Activated CD8-positive, alpha-beta memory T cell treated with anti-CD3 and anti-CD28 coated beads, Interleukin-2, amount 50 U/mL, for 48 hours (primary cell): ENCODE data around the gene XXYLT1.

ENCODE experiments used
- DNase-seq: peaks from one replicate; pipeline ENCODE4 v3.0.0-alpha.2; 2020

Gene XXYLT1

DNA sequence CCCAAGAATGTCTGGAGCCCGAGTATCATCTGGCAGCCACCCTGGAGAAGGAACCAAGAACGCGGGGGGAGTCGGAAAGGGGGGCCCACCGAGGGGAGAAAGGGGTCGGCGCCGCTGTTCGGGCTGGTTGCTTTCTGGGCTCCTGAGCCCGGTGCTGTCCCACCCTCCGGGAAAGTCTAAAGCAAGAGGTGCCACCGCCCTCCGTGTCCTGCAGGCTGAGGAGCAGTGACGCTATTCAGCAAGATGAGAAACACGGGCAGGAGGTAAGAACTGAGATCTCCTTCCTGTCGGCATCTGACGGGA is 234.8 kb downstream of the XXYLT1 start:
- DNase-seq, result no peak

DNA sequence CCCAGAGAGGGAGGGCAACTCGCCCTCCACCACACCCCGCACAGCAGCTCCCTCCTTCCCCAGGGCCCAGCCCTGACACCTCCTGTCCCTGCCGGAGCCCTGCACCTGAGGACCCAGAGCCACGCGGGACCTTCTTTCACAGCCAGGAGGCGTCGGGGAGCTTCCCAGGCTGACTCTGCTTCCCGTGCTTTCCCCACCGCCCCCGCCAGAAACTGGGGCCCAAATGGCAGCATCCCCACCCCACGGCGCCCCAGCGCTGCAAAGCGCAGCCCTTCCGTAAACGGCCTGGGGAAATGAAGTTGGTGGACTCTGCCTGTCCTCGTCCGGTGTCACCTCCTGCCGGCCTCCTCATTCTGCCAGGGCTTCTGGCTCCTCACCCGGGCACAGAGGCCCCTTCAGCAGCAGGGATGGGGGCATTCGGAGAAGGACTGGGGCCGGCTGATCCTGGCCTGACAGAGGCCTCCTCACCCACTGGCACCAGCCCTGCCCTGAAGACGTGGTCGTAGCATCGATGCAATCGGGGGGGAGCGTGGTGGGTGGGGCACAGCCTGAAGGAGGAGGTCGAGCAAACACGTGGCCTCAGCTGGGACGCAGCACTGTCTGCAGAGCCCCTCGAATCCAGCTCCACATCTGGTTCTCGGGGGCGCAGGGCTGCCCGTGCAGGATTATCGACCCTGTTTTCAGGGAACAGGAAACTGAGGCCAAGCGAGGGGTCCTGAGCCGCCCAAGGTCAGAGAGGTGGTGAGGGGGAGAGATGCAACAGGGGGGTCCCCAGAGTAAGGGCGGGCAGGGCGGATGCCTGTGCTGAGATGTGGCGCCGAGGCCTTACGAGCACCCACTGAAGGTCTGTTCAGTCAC is 235.4 kb downstream of the XXYLT1 start:
- no peak for DNase-seq

DNA sequence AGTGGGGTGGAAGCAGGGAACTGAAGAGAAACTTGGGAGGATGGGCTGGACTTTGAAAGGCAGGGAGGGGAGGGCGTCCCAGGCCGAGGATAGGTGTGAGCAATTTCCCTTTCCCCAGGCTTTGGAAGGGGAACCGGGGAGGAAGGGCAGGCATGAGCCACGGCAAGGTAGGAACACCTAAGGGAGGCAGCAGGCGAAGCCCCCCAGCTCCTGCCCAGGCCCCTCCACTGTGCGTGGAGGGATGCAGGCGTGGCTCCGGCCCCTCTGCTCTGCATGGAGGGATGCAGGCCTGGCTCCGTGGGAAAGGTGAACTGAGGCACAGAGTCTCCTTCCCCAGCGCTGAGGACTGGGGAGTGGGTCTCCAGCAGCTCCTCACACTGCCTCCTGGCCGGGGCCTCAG is 236.4 kb downstream of the XXYLT1 start:
- DNase-seq, result no peak

GRCh38 chr3:195034101-195034500 is 236.9 kb downstream of the XXYLT1 start:
- no peak for DNase-seq

GRCh38 chr3:195033531-195034091 is 237.3 kb downstream of the XXYLT1 start:
- no peak for DNase-seq

GRCh38 chr3:195032955-195033354 is 238.0 kb downstream of the XXYLT1 start:
- DNase-seq, result no peak

DNA sequence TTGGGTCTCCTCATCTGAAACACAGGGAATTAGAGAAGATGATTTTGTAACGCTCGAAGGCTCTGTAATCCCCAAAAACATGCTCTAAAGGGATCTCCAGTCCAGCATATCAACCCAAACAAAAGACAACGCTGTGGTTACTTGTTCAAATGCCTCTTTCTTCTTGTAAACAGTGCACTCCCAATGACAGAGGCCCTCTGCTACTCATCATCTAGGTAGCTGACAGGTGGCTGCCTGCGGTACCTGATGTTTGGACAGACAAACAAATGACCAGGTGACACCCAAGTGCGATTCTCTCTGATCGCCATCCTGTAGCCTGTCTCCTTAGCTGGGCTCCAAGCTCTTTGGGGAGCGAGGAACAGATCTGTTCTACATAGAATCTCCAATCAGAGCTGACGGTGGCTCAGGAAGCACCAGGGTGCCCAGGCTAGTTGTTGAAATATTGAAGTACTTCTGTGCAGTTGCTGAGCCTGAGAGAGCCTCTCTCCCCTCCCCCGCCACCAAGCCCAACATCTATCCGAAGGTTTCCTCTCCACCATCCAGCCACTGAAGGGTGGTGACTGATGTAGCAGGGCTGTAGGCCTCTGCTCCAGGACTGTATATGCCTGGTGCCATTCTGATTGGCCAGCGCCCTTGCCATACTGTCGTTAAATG is 238.7 kb downstream of the XXYLT1 start:
- DNase-seq, result no peak

DNA sequence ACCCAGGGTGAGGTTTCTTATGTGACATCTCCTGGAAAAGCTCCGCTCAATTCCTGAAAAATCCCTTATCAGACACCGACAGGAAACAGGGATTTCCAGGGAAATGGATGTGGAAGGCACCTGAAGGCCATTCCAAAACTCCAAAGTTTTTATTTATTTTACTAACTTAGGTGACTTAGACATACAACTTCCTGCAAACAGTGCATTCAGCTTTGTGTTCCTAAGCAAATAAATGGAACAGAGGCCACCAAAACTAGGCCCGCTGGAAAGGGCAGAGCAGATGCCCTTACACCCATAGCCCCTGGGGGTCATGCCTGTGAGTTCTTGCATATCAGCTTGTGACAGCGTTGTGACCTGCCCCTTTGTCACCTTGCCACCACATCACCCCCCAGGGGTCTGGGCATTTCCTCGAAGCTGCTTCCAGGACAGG is 239.4 kb downstream of the XXYLT1 start:
- no peak for DNase-seq

DNA sequence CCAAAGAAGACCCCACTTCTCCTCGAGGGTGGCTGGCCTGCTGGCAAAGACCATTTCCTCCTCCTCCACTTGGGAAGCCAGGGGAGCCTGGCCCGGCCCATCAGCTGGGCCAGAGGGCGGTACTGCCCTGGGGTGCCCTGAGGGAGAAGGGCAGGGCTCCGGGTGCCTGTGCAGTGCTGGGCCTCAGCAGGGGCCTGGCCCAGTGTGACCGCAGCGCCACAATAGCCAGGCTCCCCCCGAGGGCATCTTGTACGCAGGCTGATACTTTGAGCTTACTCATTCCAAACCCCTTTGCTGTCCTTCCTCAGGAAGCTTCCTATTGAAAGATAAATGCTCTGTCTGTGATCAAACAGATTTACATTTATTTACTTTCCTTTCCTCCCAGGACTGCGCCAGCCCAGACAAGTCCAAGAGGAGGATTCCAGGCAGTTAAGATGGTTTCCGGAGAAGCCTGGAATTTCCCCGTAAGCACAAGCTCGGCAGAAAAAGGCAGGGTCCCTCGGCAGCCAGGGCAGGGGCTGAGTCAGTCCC is 240.1 kb downstream of the XXYLT1 start:
- DNase-seq, result no peak

- no peak for DNase-seq
These were observed 241.9 kb downstream of the XXYLT1 start for GRCh38 chr3:195028877-195029606.

- no peak for DNase-seq
These were observed 245.1 kb downstream of the XXYLT1 start for GRCh38 chr3:195025884-195026200.

- no peak for DNase-seq
These were observed 245.7 kb downstream of the XXYLT1 start for GRCh38 chr3:195025056-195025883.

DNA sequence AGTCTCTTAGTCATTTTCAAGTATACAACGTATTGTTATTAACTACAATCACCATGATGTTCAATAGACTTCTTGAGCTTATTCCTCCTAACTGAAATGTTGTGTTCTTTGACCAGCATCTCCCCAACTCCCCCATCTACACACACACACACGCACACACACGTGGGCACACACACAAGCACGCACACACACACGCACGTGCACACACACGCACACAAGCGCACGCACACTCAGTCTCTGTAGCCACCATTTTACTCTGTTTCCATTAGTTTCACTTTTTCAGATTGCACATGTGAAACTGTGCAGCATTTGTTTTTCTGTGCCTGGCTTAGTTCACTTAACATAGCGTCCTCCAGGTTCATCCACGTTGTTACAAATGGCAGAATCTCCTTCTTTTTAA is 247.0 kb downstream of the XXYLT1 start:
- DNase-seq, result no peak

DNA sequence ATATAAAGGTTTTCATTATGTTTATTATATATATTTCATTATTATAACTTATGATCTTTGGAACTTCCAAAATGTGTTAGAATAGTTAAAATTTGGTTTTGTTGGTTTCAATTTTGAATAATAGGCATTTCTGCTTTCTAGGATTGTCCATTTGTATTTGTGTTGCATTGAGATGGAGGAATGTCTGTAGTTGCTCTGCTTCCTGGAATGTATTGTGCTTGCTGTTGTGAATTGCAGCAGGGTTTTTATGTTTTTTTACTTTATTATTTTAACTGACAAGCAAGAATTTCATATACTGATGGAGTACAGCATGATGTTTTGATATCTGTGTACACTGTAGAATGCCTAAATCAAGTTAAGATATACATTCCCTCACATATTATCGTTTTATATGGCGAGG is 247.4 kb downstream of the XXYLT1 start:
- no peak for DNase-seq

DNA sequence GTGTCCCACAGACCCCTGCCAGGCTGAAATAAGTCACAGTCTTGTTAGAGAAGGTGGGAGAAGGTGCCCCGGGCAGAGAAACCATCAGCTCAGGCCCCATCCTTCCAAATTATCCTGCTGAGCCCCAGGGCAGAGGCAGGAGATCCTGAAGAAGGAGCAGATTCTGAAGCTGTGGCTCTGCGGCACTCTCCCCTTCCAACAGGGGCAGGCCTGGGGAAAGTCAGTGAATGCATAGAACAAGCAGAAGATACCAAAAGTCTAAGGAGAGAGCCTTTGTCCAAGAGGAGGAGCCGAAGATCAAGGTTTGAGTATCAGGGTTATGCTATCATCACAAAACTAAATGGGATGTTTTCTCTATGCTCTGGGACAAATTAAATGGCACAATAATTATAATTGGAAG is 249.3 kb downstream of the XXYLT1 start:
- DNase-seq, result no peak

DNA sequence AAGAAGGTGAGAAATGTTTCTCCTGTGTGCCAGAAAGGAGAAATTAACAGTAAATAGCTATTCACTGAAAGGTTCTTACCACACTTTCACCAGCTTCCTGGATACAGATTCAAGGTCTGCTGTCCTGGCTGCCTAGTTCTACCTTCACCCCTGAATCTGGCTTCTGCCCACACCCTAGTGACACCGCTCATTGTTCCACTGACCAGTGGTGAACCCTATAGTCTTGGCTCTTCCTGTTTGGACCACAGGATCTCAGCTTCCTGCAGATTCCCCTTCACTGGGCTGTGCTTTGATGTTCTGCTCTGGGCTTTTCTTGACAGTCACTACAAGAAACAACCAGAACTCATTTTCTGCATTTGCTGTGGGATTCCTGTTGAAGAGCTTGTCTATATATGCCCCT is 250.0 kb downstream of the XXYLT1 start:
- DNase-seq, result no peak

GRCh38 chr3:195020185-195020584 is 250.8 kb downstream of the XXYLT1 start:
- no peak for DNase-seq

DNA sequence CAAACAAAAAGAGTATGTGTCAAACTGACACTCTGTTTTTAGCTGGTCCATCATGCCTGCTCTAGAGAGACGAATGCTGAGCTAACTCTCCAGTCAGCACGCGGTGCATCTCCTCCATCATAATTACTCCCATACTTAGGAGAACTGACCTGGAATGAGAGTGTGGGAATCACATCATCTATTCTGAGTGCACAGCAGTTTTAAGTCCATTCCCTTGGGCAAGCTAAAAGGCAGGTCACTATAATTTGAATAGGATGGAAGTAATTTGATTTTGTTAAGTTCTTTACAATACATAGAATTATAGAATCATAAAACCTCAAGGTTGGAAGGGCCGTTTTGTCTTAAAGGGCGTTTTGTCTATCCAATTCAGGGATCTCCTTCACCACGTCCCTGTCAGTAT is 251.6 kb downstream of the XXYLT1 start:
- DNase-seq, result no peak
